GM12865 (cell line): ENCODE measurements around the gene ZFP64.
"Not testable (repeated sequence)": the region's sequence is repeated elsewhere in the genome, so short reads cannot be mapped to it uniquely, and the experiment has no call there.

ENCODE experiments used
- DNase-seq: peaks from one replicate; pipeline ENCODE4 v3.0.0; 2010; ENCODE audit warnings: low read depth
- H3K4me3 ChIP-seq: 2 replicates; pipeline ENCODE4 v1.5.1; 2011; ENCODE audit warnings: mild to moderate bottlenecking, low read depth, low read length, control low read depth
- TF ChIP-seq, protein P1 (sequence below): IDR thresholded peaks from 2 replicates; pipeline ENCODE4 v1.5.1; 2011; ENCODE audit warnings: low read length, control low read depth, low read depth, inconsistent platforms; ENCODE audit not compliant: insufficient read depth; ENCODE audit errors: missing control alignments

The ZFP64 gene

DNA sequence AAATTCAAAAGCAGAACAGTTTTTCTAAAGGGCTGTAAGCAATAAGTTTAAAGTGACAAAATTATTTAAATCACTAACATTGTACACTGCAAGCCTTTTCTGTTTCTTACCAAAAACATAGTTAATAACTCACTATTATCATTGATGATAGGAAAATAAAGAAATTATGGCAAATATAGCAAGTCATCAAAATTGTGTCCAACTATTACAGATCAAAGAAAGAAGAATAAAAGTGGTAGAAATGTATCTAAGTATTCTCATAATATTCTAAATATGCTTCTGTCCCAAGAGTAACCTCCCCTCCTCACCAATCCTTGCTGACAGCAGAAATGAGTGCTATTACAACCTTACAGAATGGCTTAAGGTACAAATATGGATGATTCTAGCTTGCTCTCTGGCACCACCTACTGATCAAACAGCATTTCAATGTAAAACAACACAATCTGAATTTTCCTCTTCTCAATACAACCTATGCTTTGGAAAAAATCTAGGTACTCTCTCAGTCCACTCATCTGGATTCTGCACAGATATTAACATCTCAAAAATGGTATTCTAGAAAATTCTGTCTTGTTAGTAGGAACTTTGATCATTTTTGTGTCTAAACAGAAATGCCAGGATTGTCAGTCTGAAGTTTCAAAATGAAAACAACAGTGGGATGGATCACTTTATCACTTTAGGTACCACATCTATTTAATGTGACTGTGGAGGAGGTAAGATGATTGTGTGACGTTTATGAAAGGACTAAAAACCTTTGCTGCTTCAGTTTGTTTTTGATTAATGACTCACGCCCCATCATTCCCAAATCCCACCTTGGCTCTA is 40.9 kb downstream of the ZFP64 start:
- DNase-seq, result peak; percentile 55
- TF ChIP-seq, protein P1, sequence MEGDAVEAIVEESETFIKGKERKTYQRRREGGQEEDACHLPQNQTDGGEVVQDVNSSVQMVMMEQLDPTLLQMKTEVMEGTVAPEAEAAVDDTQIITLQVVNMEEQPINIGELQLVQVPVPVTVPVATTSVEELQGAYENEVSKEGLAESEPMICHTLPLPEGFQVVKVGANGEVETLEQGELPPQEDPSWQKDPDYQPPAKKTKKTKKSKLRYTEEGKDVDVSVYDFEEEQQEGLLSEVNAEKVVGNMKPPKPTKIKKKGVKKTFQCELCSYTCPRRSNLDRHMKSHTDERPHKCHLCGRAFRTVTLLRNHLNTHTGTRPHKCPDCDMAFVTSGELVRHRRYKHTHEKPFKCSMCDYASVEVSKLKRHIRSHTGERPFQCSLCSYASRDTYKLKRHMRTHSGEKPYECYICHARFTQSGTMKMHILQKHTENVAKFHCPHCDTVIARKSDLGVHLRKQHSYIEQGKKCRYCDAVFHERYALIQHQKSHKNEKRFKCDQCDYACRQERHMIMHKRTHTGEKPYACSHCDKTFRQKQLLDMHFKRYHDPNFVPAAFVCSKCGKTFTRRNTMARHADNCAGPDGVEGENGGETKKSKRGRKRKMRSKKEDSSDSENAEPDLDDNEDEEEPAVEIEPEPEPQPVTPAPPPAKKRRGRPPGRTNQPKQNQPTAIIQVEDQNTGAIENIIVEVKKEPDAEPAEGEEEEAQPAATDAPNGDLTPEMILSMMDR, result peak; percentile 80
- no peak overlapping the region for H3K4me3 ChIP-seq

- TF ChIP-seq, protein P1, result no peak
- H3K4me3 ChIP-seq, result no peak overlapping the region
- DNase-seq, result no peak
Measured at GRCh38 chr20:52145587-52145986, 46.0 kb downstream of the ZFP64 start.

DNA sequence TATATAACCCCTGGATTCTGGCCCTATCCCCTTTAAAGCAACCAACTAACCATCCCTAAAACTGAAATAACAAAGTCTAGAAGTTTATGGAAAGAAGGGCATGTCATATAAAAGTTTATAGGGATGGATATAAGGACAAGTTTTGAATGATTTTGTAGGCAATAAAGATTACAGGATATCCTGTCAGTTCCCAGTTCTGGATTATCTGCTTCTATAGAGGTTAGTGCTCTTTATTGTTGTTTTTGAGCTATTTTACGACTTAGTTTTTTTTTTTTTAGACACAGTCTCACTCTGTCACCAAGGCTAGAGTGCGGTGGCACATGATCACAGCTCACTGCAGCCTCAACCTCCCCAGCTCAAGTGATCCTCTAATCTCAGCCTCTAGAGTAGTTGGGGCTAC is 48.3 kb downstream of the ZFP64 start:
- TF ChIP-seq, protein P1, result no peak
- H3K4me3 ChIP-seq, result no peak overlapping the region
- DNase-seq, result no peak

DNA sequence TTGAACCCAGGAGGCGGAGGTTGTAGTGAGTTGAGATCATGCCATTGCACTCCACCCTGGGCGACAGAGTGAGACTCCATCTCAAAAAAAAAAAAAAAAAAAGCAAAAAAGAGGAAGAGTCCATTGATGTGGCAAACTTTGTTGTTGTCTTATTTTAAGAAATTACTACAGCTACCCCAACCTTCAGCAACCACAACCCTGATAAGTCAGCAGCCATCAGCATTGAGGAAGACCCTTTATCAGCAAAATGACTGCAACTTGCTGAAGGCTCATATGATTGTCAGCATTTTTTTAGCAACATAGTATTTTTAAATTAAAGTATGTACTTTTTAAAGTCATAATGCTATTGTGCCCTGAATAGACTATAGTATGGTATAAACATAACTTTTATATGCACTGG is 48.8 kb downstream of the ZFP64 start:
- TF ChIP-seq, protein P1, result no peak
- H3K4me3 ChIP-seq, result no peak overlapping the region
- no peak for DNase-seq

DNA sequence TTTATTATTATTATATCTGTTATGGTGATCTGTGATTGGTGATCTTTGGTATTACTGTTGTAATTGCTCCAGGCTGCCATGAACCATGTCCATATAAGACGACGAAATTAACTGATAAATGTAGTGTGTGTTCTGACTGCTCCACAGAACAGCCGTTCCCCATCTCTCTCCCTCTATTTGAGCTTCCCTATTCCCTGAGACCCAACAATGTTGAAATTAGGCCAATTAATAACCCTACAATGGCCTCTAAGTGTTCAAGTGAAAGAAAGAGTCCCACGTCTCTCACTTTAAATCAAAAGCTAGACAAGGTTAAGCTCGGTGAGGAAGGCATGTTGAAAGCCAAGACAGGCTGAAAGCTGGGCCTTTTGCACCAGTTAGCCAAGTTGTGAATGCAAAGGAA is 51.6 kb downstream of the ZFP64 start:
- DNase-seq, result no peak
- no peak overlapping the region for H3K4me3 ChIP-seq
- TF ChIP-seq, protein P1, result no peak

DNA sequence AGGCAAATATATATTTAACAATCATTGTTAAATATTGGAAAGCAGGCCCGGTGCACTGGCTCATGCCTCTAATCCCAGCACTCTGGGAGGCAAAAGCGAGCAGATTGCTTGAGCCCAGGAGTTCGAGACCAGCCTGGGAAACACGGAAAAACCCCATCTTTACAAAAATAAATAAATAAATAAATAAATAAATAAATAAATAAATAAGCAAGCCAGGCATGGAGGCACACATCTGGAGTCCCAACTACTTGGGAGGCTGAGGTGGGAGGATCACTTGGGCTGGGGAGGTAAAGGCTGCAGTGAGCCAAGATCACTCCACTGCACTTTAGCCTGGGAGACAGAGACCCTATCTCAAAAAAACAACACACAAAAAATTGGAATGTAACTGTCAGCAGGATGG is 53.7 kb downstream of the ZFP64 start:
- TF ChIP-seq, protein P1, result no peak
- DNase-seq, result no peak

GRCh38 chr20:52133714-52134113 is 57.9 kb downstream of the ZFP64 start:
- DNase-seq, result peak; percentile 15

More for the DNA sequence above, 53.7 kb downstream of the ZFP64 start:
- no peak overlapping the region for H3K4me3 ChIP-seq

More at GRCh38 chr20:52133714-52134113, 57.9 kb downstream of the ZFP64 start:
- H3K4me3 ChIP-seq, result not testable (repeated sequence)
